Measurements from ENCODE around the gene CCDC158.

DNA sequence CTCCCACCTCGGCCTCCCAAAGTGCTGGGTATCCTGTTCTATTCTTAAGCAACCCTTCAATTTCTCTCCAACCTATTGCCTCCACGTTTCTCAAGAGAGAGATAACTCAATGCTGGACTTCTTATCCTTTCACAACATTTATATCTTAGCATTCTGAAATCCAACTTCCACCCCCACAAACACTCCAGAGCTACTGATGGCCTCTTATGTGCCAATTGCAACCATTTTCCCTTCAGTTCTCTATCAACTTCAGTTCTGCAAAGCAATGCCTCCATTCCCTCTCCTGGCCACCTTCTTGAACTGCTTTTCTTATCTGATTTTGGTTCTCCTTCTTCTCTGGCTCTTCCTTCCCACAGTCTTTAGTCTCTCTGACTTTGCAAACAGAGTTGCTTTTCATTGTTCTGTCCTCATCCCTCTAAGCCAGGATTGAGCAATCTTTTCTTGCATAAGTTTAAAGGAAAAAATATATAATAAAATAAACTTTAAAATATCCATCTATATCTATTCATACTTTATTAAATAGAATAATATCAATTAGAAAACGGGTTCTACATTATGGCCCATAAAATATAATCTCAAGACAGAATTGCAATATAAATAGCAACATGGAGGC lies 118.0 kb downstream of the CCDC158 start:
- TF ChIP-seq, protein P1, sequence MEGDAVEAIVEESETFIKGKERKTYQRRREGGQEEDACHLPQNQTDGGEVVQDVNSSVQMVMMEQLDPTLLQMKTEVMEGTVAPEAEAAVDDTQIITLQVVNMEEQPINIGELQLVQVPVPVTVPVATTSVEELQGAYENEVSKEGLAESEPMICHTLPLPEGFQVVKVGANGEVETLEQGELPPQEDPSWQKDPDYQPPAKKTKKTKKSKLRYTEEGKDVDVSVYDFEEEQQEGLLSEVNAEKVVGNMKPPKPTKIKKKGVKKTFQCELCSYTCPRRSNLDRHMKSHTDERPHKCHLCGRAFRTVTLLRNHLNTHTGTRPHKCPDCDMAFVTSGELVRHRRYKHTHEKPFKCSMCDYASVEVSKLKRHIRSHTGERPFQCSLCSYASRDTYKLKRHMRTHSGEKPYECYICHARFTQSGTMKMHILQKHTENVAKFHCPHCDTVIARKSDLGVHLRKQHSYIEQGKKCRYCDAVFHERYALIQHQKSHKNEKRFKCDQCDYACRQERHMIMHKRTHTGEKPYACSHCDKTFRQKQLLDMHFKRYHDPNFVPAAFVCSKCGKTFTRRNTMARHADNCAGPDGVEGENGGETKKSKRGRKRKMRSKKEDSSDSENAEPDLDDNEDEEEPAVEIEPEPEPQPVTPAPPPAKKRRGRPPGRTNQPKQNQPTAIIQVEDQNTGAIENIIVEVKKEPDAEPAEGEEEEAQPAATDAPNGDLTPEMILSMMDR (IDR thresholded peaks at IDR 0.05), result no peak
- no peak for TF ChIP-seq ZFX (IDR thresholded peaks at IDR 0.05; ENCODE audit: borderline replicate concordance)
